DND-41 (cell line): Measurements from ENCODE around the gene NUMBL.
"Not testable (repeated sequence)": the region's sequence is repeated elsewhere in the genome, so short reads cannot be mapped to it uniquely, and the experiment has no call there.

Experiments used
- CTCF ChIP-seq: IDR thresholded peaks from 2 replicates; pipeline ENCODE4 v1.5.1; 2012; ENCODE audit warnings: borderline replicate concordance, low read length, moderate library complexity, mild to moderate bottlenecking; ENCODE audit not compliant: poor library complexity, severe bottlenecking; ENCODE audit errors: extremely low read depth
- EZH2 ChIP-seq: IDR thresholded peaks from 3 replicates; pipeline ENCODE4 v1.6.1; 2012; ENCODE audit warnings: borderline replicate concordance, low read depth, mild to moderate bottlenecking, moderate library complexity, low read length, inconsistent platforms; ENCODE audit not compliant: severe bottlenecking

- not testable (repeated sequence) for TF ChIP-seq CTCF, EZH2
These were observed 39.6 kb upstream of the NUMBL start for GRCh38 chr19:40730065-40730464.
